Lung (tissue), 12 donors: Measurements from ENCODE around the gene DEFB128. TPM values are rescaled to one million over a fixed set of nuclear protein-coding genes. Genes with fewer than 3 reads are reported as not detected.

Experiments used
- ATAC-seq: fragments of 200-7000 bp; cut with Tn5 transposase; one replicate; pipeline ENCODE4 v1.9.1; 2020; ENCODE audit warnings: moderate number of reproducible peaks; ENCODE audit not compliant: insufficient read depth, low FRiP score
- DNase-seq, 3 donors: peaks; one replicate each; pipeline ENCODE4 v3.0.0-alpha.2; 2013 to 2017
- H3K27ac ChIP-seq, 2 donors: one replicate each; pipeline ENCODE4 v1.5.1; 2013; ENCODE audit warnings: mild to moderate bottlenecking in 2 of 2, moderate library complexity in 2 of 2, control low read depth in 1 of 2, inconsistent platforms in 1 of 2, low read depth in 1 of 2, low read length in 1 of 2
- H3K27me3 ChIP-seq, 3 donors: one replicate each; pipeline ENCODE4 v1.5.1; 2013; ENCODE audit warnings: low read length in 2 of 3; ENCODE audit not compliant: control insufficient read depth in 3 of 3, insufficient read depth in 3 of 3
- H3K36me3 ChIP-seq, 4 donors: one replicate each; pipeline ENCODE4 v1.5.1; 2013; ENCODE audit warnings: low read length in 4 of 4, mild to moderate bottlenecking in 1 of 4, moderate library complexity in 1 of 4; ENCODE audit not compliant: control insufficient read depth in 4 of 4, insufficient read depth in 4 of 4
- H3K4me1 ChIP-seq, 5 donors: one replicate each; pipeline ENCODE4 v1.5.1; 2013; ENCODE audit warnings: low read length in 5 of 5, mild to moderate bottlenecking in 2 of 5, moderate library complexity in 1 of 5; ENCODE audit not compliant: control insufficient read depth in 5 of 5, insufficient read depth in 5 of 5
- H3K4me3 ChIP-seq: one replicate; pipeline ENCODE4 v1.5.1; 2013; ENCODE audit warnings: mild to moderate bottlenecking, control low read depth, moderate library complexity
- H3K9ac ChIP-seq, 2 donors: one replicate each; pipeline ENCODE4 v1.5.1; 2013; ENCODE audit warnings: low read length in 2 of 2, control low read depth in 1 of 2; ENCODE audit not compliant: insufficient read depth in 1 of 2
- H3K9me3 ChIP-seq, 4 donors: one replicate each; pipeline ENCODE4 v1.5.1; 2013; ENCODE audit warnings: low read length in 3 of 4, mild to moderate bottlenecking in 1 of 4, moderate library complexity in 1 of 4; ENCODE audit not compliant: control insufficient read depth in 4 of 4, insufficient read depth in 3 of 4
- CTCF ChIP-seq: IDR thresholded peaks from 2 replicates; pipeline ENCODE4 v1.5.1; 2012; ENCODE audit warnings: mild to moderate bottlenecking; ENCODE audit errors: control extremely low read depth, extremely low read depth
- WGBS, 2 donors: extraction: QIAGEN DNeasy Blood & Tissue Kit; methylation state at CpG; one replicate each; pipeline ENCODE4 v1.1.7; 2013; 5-methylcytosine and 5-hydroxymethylcytosine counted together
- polyA plus RNA-seq, 2 donors: library from polyadenylated mRNA; stranded (reverse); fragments of 200-250 nt; gene quantifications; one replicate each; pipeline ENCODE4 v1.2.1, GENCODE V29; 2013
- total RNA-seq, 2 donors: library from RNA; depleted of rRNA in 1 of 2; stranded (reverse); fragments of >200 nt in 1 of 2; gene quantifications; one replicate each; pipeline ENCODE4 v1.2.1, GENCODE V29; 2014 to 2021
- donor health status: control.
- donor health status: control.
- donor health status: Bipolar disorder and iron deficiency.
- donor health status: healthy.
- donor health status: DM: yes; HTN: yes; CAD: no.

DEFB128 gene
- total and polyA plus RNA-seq, 4 donors = not detected

GRCh38 chr20:221258-221830, 31.8 kb upstream of the DEFB128 start:
- peaks cover 0 to 15% (median 4%) of the 10 kb centered on the region in 3 donors for H3K27me3 ChIP-seq
- H3K9ac ChIP-seq = no peak overlapping the region
- DNase-seq = no peak
- 24 to 42% methylated on average over 1 of the region's 1 CpG for whole genome bisulfite sequencing, 2 donors
- no peak for TF ChIP-seq CTCF
- H3K36me3 ChIP-seq = no peaks in the 10 kb centered on the region
- no peak overlapping the region for H3K4me3 ChIP-seq
- ATAC-seq = no peak
- H3K27ac ChIP-seq = no peak overlapping the region
- peaks cover 0 to 2% (median 0%) of the 10 kb centered on the region in 5 donors for H3K4me1 ChIP-seq
- H3K9me3 ChIP-seq = no peaks in the 10 kb centered on the region

GRCh38 chr20:219290-220115, 30.0 kb upstream of the DEFB128 start:
- H3K27ac ChIP-seq = no peak overlapping the region
- no peak for ATAC-seq
- TF ChIP-seq CTCF = no peak
- H3K4me1 ChIP-seq = peaks cover 0 to 2% (median 0%) of the 10 kb centered on the region in 5 donors
- no peaks in the 10 kb centered on the region for H3K9me3 ChIP-seq
- H3K27me3 ChIP-seq = peaks cover 0 to 15% (median 4%) of the 10 kb centered on the region in 3 donors
- DNase-seq = peak in 2 of 3 donors; percentile 32 to 57
- no peaks in the 10 kb centered on the region for H3K36me3 ChIP-seq
- H3K4me3 ChIP-seq = no peak overlapping the region
- 0% methylated on average over 1 of the region's 1 CpG for whole genome bisulfite sequencing, 2 donors
- no peak overlapping the region for H3K9ac ChIP-seq

GRCh38 chr20:217266-217665, 27.8 kb upstream of the DEFB128 start:
- H3K4me1 ChIP-seq = peaks cover 0 to 7% (median 0%) of the 10 kb centered on the region in 5 donors
- 57 to 65% methylated on average over 1 of the region's 1 CpG for WGBS, 2 donors
- H3K36me3 ChIP-seq = no peaks in the 10 kb centered on the region
- TF ChIP-seq CTCF = no peak
- H3K9me3 ChIP-seq = no peaks in the 10 kb centered on the region
- H3K27me3 ChIP-seq = peaks cover 0 to 15% (median 7%) of the 10 kb centered on the region in 3 donors
- no peak overlapping the region for H3K9ac ChIP-seq
- ATAC-seq (no peak), DNase-seq (no peak)
- H3K4me3 ChIP-seq = no peak overlapping the region
- peak overlapping the region in 1 of 2 donors; percentile 56 for H3K27ac ChIP-seq
